Panc1 (cell line): ENCODE data around the gene ULBP2. TPM values are rescaled to one million over a fixed set of nuclear protein-coding genes. Genes with fewer than 3 reads are reported as not detected.
"Not testable (repeated sequence)": the region's sequence is repeated elsewhere in the genome, so short reads cannot be mapped to it uniquely, and the experiment has no call there.

ENCODE experiments used
- ATAC-seq: fragments of 200-7000 bp; cut with Tn5 transposase; 2 replicates; pipeline ENCODE4 v1.9.1; 2020; ENCODE audit warnings: mild to moderate bottlenecking, moderate library complexity
- BruUV-seq: library from RNA; stranded (reverse); fragments of 400-500 nt; replicated peaks from 2 replicates; lab custom pipeline; 2021; lab: Mats Ljungman, UMichigan
- CTCF ChIA-PET: fragments of 300-600 bp; sonication (Branson Sonifier 250); formaldehyde crosslinking; loops from one replicate; lab custom pipeline; 2022; ENCODE audit warnings: antibody characterized with exemption; lab: Charles Lee
- POLR2A ChIA-PET: fragments of 300-600 bp; sonication (Branson Sonifier 250); formaldehyde crosslinking; loops from one replicate; lab custom pipeline; 2022; ENCODE audit warnings: antibody characterized with exemption; lab: Charles Lee
- DNase-seq: peaks from one replicate; pipeline ENCODE4 v3.0.0-alpha.2; 2010; ENCODE audit warnings: low read depth, low spot score
- H3K27ac ChIP-seq: 2 replicates; pipeline ENCODE4 v1.5.1; 2011; ENCODE audit warnings: mild to moderate bottlenecking, low read length, inconsistent platforms
- H3K27me3 ChIP-seq: fragments of 200-500 bp; sonication (Bioruptor generic); 2 replicates; pipeline ENCODE4 v1.6.0; 2014; ENCODE audit warnings: low read length, inconsistent platforms; ENCODE audit not compliant: control insufficient read depth, insufficient read depth
- H3K36me3 ChIP-seq: fragments of 200-500 bp; sonication (Bioruptor generic); 2 replicates; pipeline ENCODE4 v1.5.1; 2014; ENCODE audit warnings: inconsistent platforms, mild to moderate bottlenecking, low read length, moderate library complexity; ENCODE audit not compliant: control insufficient read depth, insufficient read depth
- H3K4me1 ChIP-seq: 2 replicates; pipeline ENCODE4 v1.5.1; 2011; ENCODE audit warnings: inconsistent platforms, mild to moderate bottlenecking, low read length, moderate library complexity; ENCODE audit not compliant: control insufficient read depth, insufficient read depth
- H3K4me3 ChIP-seq, 2 experiments: 2 replicates each; pipeline ENCODE4 v1.5.1; 2011 to 2012; ENCODE audit warnings: low read depth in 2 of 2, low read length in 2 of 2, mild to moderate bottlenecking in 2 of 2, inconsistent platforms in 1 of 2, moderate library complexity in 1 of 2
- H3K9me3 ChIP-seq: fragments of 200-500 bp; sonication (Bioruptor generic); 2 replicates; pipeline ENCODE4 v1.5.1; 2014; ENCODE audit warnings: low read depth, mild to moderate bottlenecking, inconsistent platforms, low read length, moderate library complexity; ENCODE audit not compliant: control insufficient read depth, insufficient read depth
- SIN3A ChIP-seq: IDR thresholded peaks from 2 replicates; pipeline ENCODE4 v1.6.1; 2012; ENCODE audit warnings: low read depth, mild to moderate bottlenecking, low read length, moderate library complexity, borderline replicate concordance; ENCODE audit not compliant: insufficient read depth
- TCF7L2 ChIP-seq: IDR thresholded peaks from 2 replicates; pipeline ENCODE4 v1.6.1; 2011; ENCODE audit warnings: mild to moderate bottlenecking, low read depth, low read length, inconsistent platforms
- in situ Hi-C: cut with HindIII; loops from 2 replicates; pipeline ENCODE4 v1.10.0; 2016; ENCODE audit warnings: low sequenced_read_pairs, low pct_unique_long_range_greater_than_20kb
- intact Hi-C: fragments of 100-400 bp; cut with micrococcal nuclease; formaldehyde crosslinking; loops from one replicate; pipeline ENCODE4 v1.10.0; 2022; ENCODE audit not compliant: unreplicated experiment
- total RNA-seq: library from RNA; stranded (reverse); gene quantifications from one replicate; pipeline ENCODE4 v1.2.1, GENCODE V29; 2021; ENCODE audit not compliant: unreplicated experiment
- TF ChIP-seq, protein P1 (sequence below): fragments of 450-650 bp; IDR thresholded peaks from 2 replicates; pipeline ENCODE4 v1.5.1; 2017; ENCODE audit warnings: mild to moderate bottlenecking

ULBP2 gene
- total RNA-seq, 1 experiment from 2014 or later: 0.69 TPM

DNA sequence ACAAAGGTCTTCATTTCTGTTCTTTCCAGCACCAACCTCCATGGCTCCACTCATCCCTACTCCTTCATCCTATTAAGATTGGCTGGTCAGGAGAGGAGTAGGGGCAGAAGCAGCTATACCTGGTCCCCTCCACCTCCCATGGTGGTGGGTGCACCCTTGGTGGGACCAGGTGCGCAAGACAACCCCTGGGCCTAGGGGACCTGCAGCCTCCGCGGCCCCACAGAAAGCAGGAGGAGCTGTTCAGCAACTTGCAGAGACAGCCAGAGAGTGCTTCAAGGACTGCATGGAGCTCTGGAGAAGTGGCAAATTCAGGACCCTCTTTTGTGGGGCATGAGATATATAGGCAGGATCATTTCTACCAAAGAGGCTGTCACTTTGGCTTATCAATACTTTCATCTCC, 9.8 kb downstream of the ULBP2 start:
- Histone ChIP-seq H3K9me3 (no peaks in the 10 kb centered on the region), H3K27ac (no peak overlapping the region), H3K27me3 (peaks cover 21% of the 10 kb centered on the region), H3K4me3 (no peak overlapping the region), H3K36me3 (no peaks in the 10 kb centered on the region), H3K4me1 (no peaks in the 10 kb centered on the region)
- POLR2A ChIA-PET: no interaction called here
- in situ Hi-C loops (no loop called here), intact Hi-C loops (no loop called here)
- no peak for DNase-seq
- BruUV-seq: no TSS peak
- CTCF ChIA-PET: no interaction called here
- no peak for ATAC-seq
- TF ChIP-seq SIN3A (no peak), TCF7L2 (no peak)

DNA sequence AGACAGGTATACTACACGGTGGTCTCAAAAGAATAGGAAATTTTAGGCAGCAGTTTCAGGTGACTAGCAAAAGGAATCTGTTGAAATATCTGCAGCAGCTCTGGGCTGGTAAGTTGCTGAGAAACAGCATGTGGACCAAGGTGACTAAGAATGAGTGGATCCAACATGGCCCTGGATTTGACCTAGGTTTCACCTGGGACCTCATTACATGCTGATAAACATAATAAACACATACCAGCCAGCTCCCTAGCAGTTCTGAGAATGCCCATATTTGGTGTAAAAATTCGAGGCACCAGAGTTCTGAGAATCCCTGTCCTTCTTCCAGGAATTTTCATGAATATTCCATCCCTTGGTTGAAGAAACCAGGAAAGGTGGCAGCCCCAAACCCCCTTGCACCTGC, 11.6 kb downstream of the ULBP2 start:
- ATAC-seq, intact Hi-C loops, CTCF ChIA-PET, H3K9me3 ChIP-seq, H3K4me3 ChIP-seq, DNase-seq, BruUV-seq, POLR2A ChIA-PET, H3K36me3 ChIP-seq, H3K27ac ChIP-seq, in situ Hi-C loops, H3K4me1 ChIP-seq: not testable (repeated sequence)
- H3K27me3 ChIP-seq: peaks cover 25% of the 10 kb centered on the region

DNA sequence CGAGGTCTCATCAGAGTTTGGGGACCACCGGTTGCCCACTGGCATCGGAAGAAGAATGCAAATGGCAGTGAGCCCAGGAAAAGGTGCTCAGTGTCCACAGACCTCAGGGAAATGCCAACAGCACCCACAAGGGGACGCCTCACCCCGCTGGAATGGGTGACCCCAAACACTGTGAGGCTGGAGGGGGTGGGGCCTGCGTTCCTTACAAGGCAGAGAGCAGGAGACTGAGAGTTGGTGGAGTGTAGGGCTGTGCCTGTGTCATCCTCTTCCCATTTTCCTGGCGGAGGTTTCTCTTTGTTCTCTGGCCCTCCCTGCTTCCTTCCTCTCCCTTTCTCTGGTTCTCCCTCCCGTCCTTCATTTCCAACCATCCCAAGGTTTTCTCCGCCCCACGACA, 12.1 kb downstream of the ULBP2 start:
- H3K36me3 ChIP-seq, DNase-seq, H3K27ac ChIP-seq, intact Hi-C loops, BruUV-seq, in situ Hi-C loops, POLR2A ChIA-PET, H3K4me1 ChIP-seq, H3K4me3 ChIP-seq, CTCF ChIA-PET, H3K9me3 ChIP-seq: not testable (repeated sequence)
- TF ChIP-seq, protein P1, sequence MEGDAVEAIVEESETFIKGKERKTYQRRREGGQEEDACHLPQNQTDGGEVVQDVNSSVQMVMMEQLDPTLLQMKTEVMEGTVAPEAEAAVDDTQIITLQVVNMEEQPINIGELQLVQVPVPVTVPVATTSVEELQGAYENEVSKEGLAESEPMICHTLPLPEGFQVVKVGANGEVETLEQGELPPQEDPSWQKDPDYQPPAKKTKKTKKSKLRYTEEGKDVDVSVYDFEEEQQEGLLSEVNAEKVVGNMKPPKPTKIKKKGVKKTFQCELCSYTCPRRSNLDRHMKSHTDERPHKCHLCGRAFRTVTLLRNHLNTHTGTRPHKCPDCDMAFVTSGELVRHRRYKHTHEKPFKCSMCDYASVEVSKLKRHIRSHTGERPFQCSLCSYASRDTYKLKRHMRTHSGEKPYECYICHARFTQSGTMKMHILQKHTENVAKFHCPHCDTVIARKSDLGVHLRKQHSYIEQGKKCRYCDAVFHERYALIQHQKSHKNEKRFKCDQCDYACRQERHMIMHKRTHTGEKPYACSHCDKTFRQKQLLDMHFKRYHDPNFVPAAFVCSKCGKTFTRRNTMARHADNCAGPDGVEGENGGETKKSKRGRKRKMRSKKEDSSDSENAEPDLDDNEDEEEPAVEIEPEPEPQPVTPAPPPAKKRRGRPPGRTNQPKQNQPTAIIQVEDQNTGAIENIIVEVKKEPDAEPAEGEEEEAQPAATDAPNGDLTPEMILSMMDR: peak; percentile 27; the same call in 1 of the 2 replicates
- peaks cover 25% of the 10 kb centered on the region for H3K27me3 ChIP-seq
- ATAC-seq: peak; percentile 94

DNA sequence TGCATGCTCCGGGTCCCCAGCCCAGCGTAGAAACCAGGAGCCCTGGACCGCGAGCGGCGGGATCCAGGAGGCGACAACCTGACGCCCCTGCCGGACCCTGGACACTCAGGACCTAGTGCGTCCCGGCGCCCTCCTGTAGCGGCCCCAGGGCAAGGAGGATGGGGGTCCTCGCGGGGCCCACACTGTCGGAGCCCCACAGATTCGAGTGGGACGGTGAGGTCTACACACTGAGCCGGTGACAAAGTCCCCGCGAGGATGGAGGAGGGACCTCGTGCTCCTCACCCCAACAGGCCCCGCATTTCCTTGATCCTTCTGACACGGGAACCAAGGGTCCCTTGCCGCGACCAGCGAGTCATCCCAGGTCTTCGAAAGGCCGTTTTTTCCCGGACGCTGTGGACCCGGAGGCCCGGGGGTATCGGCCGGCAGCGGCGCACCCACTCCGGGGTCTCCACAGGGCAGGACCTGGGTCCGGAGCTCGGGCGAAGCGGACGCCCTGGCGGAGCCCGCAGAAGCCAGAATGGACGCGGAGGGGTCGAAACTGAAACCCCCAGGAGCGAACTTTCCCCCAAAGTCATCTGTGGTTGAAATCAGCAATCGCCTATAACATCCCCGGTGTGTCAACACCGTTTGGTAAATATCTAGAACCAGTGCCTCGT, 12.6 kb downstream of the ULBP2 start:
- Histone ChIP-seq H3K4me3 (peak overlapping the region in 1 of 2 experiments; percentile 16; a peak in 1 of 4 replicates), H3K27me3 (peaks cover 20% of the 10 kb centered on the region)
- H3K9me3 ChIP-seq, CTCF ChIA-PET, H3K36me3 ChIP-seq, intact Hi-C loops, H3K4me1 ChIP-seq, BruUV-seq, in situ Hi-C loops, DNase-seq, H3K27ac ChIP-seq, POLR2A ChIA-PET: not testable (repeated sequence)
- ATAC-seq: peak; percentile 40

DNA sequence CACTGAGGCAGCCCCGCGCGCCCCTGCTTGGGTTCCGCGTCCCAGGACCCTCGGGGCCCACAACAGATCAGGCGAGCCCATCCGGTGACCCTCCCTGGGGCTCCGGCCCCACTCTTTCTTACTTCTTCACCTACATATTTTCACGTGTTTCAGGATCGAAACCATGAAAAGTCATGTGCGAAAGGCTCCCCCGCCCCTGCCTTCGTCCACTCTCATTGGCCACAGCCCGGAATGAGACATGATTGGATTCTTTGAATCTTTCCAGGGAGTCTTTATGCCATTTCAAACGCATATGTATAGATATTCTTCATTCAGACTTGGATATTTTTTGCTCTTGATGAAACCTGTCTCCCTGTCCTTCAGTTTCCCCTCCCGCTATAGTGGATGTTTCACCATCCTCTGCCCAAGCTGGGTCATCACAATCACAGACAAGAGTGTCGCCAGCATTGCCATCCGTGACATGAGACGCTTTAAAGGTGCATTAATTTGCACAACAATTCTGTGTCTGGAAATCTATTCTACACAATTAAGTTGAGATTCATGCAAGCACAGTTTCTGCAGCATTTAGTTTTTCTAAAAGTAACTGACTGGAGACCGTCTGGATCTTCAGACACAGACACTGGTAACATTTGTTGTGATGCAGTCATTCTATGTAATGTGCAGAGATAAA, 13.3 kb downstream of the ULBP2 start:
- H3K4me3 ChIP-seq, H3K9me3 ChIP-seq, H3K36me3 ChIP-seq, DNase-seq, H3K4me1 ChIP-seq, in situ Hi-C loops, CTCF ChIA-PET, POLR2A ChIA-PET, intact Hi-C loops, BruUV-seq, H3K27ac ChIP-seq, ATAC-seq: not testable (repeated sequence)
- H3K27me3 ChIP-seq: peaks cover 17% of the 10 kb centered on the region

DNA sequence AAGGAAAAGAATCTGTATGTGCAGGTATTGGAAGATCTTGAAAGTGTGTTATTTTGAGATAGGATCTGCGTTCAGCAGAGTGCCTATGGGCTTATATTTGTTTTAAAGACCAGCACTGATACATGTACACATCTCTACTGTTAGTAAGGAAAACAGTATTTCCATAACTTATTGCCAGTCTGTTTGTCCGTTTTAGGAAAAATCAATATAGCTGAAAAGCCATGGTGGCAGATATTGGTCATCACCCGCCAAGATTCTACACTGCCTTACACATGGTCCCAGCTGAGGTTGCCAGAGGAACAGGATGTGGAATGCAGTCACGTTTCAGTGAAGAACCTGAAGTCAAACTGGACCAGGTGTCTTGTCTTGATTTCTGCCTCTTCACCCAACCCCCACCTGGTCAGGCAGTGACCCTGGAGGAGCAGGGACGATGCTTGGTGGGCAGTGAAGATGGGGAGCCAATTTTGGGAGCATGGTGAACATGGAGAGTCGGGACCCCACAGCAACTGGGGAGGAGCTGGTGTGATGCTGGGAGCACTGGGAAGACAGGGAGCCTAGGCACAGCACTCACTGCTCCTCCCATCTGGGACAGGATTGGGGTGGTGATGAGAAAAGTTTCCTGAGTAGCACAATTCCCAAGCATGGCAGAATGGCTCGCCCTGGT, 14.0 kb downstream of the ULBP2 start:
- H3K4me1 ChIP-seq, H3K4me3 ChIP-seq, H3K36me3 ChIP-seq, DNase-seq, H3K27ac ChIP-seq, CTCF ChIA-PET, ATAC-seq, intact Hi-C loops, POLR2A ChIA-PET, in situ Hi-C loops, H3K9me3 ChIP-seq, BruUV-seq: not testable (repeated sequence)
- H3K27me3 ChIP-seq: peaks cover 15% of the 10 kb centered on the region
